GM12801 (cell line): ENCODE results near the gene ALDH16A1.

Experiments used
- CTCF ChIP-seq: IDR thresholded peaks from one replicate; pipeline ENCODE4 v1.5.1; 2011; ENCODE audit warnings: control low read depth; ENCODE audit not compliant: insufficient read length; ENCODE audit errors: extremely low read depth

Gene ALDH16A1

DNA sequence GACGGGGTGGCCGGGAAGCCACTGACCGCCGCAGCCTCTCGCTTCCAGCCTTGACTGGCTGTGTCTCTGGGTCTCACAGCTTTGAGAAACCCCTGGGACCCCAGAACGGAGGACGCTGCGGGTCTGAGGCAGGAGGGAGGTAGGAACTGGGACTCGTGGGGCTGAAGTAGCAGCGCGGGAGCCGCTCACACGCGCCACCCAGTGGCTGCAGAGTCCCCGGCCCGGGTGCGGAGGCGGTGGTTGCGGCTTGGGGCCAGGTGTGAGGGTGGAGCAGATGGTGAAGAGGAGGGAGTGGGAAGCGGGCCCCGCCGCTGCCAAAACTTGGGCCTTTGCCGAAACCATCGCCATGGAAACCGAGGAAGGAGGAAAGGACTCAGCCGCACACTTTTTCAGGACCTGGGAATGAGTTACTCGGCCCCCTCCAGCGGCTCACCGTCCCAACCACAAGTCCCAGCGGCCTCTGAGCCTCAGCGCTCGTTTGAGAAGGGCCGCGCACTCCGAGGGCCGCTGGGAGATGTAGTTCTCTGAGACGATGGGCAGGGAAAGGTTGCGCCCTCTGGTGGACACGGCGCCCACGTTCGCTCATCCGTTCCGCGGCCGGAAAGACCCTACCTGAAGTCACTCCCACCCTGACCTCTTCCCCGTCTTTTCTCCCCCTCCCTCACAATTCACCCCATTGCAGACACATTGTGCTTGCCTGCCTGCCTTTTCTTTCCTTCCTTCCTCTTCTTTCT lies 9.5 kb upstream of the ALDH16A1 start:
- TF ChIP-seq CTCF: peak; percentile 17

DNA sequence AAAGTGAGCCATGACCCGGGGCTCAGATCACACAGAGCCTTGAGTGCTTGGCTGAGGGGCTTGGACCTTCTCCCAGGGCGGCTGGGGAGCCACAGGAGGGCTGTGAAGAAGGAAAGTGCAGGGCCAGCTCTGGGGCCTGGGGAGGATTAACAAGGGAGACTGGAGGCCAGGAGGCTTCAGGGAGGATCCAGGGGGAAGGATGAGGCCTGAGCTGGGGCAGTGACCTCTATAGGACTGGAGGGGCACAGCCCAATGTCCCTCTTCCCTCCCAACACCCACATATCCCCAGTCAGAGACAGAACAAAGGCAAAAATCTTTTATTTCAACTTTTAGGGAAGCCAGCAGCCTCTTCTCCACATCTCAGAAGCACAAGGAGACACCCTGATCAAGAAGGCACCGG lies 7.0 kb upstream of the ALDH16A1 start:
- no peak for TF ChIP-seq CTCF

- no peak for TF ChIP-seq CTCF
Observed at GRCh38 chr19:49447485-49448431, 5.3 kb upstream of the ALDH16A1 start.

GRCh38 chr19:49448432-49448786 lies 4.6 kb upstream of the ALDH16A1 start:
- TF ChIP-seq CTCF: no peak

GRCh38 chr19:49450405-49450804 lies 2.6 kb upstream of the ALDH16A1 start:
- no peak for TF ChIP-seq CTCF

DNA sequence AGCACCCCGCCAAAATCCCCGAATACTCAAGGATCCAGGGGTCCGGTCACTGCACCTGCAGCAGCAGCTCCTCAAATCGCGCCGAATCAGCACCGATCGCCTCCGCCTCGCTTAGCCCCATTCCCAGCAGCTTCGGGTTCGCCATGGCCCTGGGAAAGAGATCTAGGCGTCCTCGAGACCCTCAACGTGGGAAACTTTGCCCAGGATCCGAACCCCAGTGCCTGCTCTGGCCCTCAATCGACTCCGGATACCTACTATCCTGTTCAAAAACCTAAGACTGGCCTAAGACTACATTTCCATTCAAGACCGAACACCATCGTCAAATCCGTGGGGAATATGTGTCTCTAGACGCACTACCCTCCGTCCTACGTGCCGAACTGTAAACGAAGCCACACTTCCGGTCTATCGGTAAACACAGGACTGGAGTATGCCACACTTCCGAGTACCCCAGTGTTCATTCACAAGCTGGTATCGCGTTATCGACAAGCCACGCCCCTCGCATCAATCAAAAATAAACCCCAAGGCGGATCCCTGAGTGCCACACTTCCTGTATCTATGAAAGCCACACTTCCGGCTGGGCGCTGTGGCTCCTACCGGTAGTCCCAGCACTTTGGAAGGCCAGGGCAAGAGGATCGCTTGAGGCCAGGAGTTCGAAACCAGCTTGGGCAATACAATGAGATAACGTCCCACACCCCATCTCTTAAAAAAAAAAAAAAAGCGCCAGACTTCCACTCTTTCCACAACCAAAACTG lies 1.4 kb upstream of the ALDH16A1 start, which contains the start of gene PIH1D1:
Gene PIH1D1 (minus strand): TSS at position 385 of the 752 bp plus-strand sequence. CDS start 240 bp downstream, at position 145.
- no peak for TF ChIP-seq CTCF

- TF ChIP-seq CTCF: no peak
Observed at GRCh38 chr19:49453757-49454240, 774 bp downstream of the ALDH16A1 start.
